DOHH2 (cell line): ENCODE measurements around the gene SLC12A4.

Source experiments
- EZH2phosphoT487 ChIP-seq: fragments of 200-600 bp; sonication (generic); IDR thresholded peaks from 2 replicates; pipeline ENCODE4 v1.6.1; 2017; ENCODE audit warnings: borderline replicate concordance, mild to moderate bottlenecking, antibody characterized with exemption, low read length, moderate library complexity, mixed read lengths
- TF ChIP-seq, protein P1 (sequence below): fragments of 200-600 bp; sonication (generic); IDR thresholded peaks from one replicate; pipeline ENCODE4 v1.5.1; 2014; ENCODE audit warnings: antibody characterized with exemption, mild to moderate bottlenecking, low read depth, low read length; ENCODE audit not compliant: poor library complexity, severe bottlenecking

DNA sequence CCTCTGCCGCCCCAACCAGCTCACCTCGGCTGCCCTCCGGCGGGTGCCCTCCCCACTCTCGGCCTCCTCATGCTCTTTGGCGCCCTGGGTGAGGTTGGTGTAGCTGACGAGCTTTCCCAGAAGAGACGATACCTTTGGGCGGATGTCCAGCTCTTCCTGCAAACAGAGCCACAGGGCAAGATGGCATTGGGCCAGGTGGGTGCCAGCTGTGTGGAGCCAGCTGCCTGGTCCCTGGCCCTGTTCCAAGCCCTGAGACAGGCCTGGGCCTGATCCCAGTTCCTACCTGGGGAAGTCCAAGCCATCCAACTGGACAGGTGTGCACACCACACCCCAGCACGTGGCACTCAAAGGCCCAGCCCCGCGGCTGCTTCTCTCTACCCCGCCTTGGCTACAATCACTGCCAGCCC is 6.9 kb downstream of the SLC12A4 start:
- TF ChIP-seq, protein P1, sequence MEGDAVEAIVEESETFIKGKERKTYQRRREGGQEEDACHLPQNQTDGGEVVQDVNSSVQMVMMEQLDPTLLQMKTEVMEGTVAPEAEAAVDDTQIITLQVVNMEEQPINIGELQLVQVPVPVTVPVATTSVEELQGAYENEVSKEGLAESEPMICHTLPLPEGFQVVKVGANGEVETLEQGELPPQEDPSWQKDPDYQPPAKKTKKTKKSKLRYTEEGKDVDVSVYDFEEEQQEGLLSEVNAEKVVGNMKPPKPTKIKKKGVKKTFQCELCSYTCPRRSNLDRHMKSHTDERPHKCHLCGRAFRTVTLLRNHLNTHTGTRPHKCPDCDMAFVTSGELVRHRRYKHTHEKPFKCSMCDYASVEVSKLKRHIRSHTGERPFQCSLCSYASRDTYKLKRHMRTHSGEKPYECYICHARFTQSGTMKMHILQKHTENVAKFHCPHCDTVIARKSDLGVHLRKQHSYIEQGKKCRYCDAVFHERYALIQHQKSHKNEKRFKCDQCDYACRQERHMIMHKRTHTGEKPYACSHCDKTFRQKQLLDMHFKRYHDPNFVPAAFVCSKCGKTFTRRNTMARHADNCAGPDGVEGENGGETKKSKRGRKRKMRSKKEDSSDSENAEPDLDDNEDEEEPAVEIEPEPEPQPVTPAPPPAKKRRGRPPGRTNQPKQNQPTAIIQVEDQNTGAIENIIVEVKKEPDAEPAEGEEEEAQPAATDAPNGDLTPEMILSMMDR, result no peak
- no peak for TF ChIP-seq EZH2phosphoT487
